HG03565 (cell line): ENCODE data around the gene PDLIM4.

Experiments used
- ATAC-seq: cut with Tn5 transposase; IDR thresholded peaks from one replicate; pipeline ENCODE4 v1.9.1; 2021; ENCODE audit warnings: mild to moderate bottlenecking, moderate library complexity; ENCODE audit not compliant: unreplicated experiment

The PDLIM4 gene

GRCh38 chr5:132251220-132251725 lies 6.2 kb upstream of the PDLIM4 start:
- ATAC-seq, result no peak

DNA sequence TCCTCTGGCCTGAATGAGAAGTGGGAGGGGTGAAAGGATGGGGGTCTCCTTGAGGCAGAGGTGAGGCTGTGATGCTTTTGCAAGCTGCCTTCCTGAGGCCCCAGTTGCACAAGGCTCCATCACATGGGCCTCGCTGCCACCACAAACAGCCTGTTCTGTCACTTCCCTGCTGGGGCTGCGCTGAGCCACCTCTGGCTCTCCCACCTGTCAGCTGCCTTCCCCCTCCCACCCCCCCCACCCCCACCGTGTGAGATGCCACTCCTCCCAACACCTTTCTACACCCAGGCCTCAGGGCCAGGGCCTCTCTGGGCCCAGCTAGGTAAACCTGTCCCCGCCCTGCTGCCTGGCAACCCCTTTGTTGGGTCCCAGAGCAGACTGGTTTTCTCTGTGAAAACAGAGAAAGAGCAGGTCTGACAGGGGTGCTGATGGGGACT lies 4.5 kb upstream of the PDLIM4 start:
- ATAC-seq, result no peak

DNA sequence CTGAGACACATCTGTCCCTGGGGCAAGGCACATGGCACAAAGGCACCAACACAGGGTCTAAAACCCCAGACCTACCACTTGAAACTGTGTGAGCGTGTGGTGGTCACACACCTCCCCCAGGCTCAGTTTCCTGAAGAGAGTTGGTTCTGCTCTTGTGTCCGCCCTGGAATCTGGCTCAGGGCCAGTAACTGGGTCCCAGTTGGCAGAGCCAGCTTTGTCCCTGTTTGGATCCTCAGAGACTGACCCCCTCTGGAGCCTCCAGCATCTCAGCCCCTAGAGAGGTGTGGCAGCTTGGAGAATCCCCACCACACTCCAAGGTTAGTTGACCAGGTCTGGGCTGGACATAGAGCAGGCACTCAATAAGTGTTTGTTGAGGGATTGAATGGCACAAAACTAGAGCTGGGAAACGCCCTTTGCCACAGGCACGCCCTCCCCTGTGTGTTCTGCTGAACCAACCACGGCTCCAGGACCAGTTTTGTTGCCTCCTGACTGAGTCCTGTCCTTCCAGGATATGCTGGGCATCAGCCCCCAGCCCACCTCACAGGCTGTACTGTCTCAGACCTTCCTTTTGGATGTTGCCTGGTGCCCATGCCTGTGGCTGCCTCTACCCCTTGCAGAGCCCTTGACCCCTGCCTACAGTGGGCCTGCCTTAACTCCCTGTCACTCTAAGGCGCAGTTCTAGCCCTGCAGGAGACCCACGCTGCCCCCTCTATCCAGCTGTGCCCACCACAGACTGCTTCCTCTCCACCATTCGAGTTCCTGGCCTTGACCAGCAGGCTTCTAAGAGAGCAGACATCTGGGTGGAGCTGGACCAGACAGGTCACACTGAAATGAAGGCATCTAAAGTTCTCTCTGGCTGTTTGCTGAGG lies 3.8 kb upstream of the PDLIM4 start:
- no peak for ATAC-seq

GRCh38 chr5:132254321-132254977 lies 3.0 kb upstream of the PDLIM4 start:
- ATAC-seq, result no peak

- ATAC-seq, result no peak
These were observed 1.3 kb upstream of the PDLIM4 start for GRCh38 chr5:132256086-132256782.

- no peak for ATAC-seq
These were observed 739 bp upstream of the PDLIM4 start for GRCh38 chr5:132256783-132257130.

DNA sequence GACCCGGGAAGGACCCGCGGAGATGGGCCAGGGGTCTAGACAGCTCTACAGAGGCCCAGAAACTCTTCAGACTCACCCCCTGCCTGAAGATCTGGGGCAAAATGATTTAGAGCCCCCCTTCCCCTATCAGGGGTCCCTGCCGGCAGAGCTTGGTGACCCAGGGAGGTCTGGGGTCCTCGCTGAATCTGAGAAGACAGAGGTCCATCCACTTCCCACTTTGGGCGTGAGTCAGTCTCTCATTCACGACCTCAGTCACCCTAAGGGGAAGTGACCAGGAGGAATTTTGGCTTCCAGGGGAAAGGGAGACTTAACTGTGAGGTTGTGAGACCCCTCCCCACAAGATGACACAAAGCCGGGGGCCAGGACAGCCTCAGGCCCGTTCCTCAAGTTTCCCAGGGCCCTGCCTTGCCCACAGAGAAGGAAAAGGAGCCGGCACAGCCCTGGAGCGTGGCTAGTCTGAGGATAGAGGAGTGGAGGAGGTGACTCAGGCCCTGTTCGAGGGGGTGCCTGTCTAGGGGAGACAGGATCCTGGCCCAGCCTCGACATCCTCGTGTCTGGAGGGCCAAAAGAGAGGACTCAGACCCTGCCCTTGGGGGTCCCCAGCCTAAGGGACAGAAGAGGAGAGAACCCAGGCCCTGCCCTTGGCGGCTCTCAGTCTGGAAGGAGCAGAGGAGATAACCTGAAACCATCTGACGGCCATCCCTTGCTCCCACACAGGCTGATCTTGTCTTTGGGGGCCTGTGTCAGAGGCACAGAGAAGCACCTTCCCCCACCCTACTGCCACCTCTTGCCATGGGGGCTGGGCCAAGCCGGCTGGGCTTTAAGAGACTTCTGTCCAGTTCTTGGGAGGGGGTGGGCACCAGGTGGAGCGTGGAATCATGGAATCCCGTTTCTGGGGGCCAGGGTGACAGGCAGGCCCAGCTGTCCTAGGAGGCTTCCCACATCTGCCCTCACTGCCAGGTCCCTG lies 889 bp downstream of the PDLIM4 start:
- no peak for ATAC-seq

GRCh38 chr5:132259069-132259851 lies 1.8 kb downstream of the PDLIM4 start:
- no peak for ATAC-seq

DNA sequence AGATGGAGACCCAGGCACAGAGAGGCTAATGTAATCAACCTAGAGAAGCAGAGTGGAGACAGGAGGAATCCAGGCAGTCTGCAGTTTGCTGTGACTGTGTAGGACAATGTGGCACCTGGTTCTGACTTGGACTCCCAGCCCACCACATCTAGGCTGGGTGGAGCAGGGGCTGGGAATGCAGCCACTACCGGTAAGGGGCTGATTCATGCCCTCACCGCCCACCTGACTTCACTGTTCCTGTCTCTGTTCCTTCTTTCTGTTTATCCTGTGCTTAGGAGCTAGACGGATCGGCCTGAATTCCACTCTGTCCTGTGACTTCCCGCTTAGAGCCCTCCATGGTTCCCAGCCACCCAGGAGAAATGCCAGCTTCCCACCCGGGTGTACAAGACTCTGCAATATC lies 2.6 kb downstream of the PDLIM4 start:
- ATAC-seq, result no peak

DNA sequence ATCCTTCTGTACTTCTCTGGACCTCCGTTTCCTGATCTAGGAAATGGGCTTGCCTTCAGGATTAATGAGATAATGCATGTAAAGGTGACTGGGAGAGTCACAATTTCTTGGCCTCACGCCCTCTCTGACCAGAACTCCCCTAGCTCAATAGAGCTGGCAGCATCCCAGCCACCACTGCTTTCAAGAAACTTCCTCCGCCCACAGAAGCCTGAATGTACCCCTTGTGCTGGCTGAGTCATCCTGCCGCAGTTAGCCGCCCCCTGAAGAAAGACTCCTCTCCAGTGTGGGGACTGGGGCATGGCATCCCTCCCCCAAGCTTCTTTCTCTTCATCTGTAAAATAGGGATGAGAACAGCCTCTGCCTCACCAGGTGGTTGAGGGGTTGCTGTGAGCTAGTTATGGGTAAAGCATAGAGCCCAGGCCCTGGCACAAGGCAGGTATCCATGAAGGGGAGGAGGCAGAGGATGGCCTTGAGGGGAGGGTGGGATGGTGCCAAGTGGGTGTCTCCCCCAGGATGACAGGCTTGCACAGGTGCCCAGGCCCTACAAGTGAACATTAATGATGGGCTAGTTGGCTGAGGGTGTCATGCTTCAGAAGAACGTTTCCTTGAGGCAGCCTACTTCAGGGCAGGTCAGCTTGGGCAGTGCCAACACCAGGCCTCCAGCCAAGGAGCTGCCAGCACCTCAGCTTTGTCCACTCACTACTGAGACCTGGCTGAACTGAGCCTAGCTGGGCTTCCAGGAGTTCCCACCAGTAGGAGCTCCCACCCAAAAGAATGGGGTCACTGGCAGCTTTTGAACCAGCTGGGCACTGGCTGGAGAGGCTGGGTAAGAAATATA lies 3.4 kb downstream of the PDLIM4 start:
- peak; percentile 63 for ATAC-seq

DNA sequence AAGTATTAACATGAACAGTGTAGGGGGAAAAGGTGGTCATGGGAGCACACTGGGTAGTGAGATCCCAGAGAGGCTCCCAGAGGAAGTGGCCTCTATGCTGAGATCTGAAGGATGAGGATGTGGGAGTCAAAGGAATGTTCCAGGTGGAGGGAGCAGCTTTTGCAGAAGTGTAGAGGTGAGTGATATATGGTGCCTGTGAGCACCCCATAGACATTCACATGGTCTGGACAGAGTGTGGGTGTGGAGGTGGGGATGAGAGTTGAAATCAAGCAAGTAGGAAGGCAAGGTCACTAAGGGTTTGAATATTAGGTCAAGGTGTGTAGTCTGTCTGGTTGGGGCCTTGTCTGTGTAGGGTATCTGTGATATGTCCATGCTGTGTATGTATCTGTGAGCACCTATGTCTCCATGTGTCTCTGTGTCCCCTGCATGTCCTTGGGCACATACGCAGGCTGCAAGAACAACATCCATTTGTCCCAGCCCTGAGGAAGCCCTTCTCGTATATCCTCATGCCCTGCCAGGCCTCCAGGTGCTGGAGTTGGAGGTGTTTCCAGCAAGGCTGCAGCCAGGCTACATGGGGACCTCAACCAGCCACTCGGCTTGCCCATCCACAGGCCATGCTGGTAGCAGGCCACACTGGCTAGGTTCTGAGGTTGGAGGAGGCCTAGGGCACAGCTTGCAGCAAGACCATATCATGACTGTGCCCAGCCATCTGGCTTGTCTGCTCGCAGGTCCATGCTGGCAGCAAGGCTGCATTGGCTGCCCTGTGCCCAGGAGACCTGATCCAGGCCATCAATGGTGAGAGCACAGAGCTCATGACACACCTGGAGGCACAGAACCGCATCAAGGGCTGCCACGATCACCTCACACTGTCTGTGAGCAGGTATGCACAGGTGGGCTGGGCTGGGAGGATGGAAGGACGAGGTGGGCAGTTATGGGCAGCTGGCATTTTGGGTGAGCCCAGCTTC lies 4.7 kb downstream of the PDLIM4 start:
- ATAC-seq, result no peak

DNA sequence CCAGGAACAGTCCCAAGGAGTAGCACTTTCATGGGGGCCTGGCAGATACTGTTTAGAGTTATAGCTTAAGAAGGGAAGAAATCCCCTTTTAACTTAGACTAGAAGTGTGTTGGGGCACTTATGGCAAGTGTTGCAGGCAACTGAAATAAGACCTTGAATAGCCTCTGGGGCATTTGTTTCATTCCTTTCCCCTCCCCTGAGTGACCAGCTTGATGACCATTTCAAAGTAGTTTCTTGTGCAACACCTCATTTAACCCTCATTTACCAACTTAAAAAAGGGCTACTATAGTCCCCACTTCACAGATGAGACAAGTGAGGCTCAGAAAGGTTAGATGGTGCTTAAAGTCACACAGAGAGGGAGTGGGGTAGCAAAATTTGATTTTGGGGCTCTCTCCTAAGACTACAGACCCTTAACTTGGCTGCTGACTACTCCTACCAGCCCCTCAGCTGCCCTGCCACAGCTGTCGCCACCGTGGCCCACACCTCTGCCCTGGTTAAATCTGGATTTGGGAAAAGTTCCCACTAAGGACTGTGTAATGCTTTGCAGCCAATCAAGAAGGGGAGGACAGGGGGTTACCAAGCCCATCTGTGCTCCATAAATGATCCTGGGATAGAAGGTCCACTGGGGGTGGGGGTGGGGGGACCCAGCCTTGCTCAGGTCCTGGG lies 5.5 kb downstream of the PDLIM4 start:
- ATAC-seq, result no peak

DNA sequence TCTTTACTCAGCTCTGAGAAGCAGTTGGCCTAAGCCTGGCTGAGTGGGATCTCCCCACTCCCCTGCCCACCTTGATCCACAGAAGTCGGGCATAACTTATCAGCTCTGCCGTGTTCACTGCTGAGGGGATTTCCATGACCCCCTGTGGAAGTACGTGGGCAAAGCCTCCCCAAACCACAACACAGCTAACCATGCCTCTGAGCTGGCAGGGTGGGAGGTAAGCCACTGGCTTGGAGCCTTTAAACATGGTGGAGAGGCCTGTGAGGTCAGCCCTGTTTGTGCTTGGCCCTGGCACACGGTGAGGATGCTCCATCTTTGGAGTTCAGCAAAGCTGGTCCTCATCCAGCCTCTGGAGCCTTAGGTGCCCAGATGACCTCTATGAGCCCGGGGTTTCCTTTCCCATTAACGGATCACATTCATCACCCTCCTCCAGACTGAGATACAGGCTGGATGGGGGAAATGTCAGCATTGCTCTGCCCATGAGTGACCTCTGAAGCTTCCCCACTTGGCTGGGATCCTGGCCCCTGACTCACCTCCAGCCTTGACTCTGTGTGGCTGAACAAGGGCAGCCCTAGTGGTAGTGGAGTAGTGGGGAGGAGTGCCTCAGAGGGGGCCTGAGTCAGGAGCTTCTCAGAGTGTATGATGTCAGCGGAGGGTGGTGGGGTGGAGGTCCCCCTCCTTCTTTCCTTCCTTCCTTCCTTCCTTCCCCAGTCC lies 6.2 kb downstream of the PDLIM4 start:
- ATAC-seq, result no peak

GRCh38 chr5:132264546-132265335 lies 7.2 kb downstream of the PDLIM4 start:
- ATAC-seq, result no peak

DNA sequence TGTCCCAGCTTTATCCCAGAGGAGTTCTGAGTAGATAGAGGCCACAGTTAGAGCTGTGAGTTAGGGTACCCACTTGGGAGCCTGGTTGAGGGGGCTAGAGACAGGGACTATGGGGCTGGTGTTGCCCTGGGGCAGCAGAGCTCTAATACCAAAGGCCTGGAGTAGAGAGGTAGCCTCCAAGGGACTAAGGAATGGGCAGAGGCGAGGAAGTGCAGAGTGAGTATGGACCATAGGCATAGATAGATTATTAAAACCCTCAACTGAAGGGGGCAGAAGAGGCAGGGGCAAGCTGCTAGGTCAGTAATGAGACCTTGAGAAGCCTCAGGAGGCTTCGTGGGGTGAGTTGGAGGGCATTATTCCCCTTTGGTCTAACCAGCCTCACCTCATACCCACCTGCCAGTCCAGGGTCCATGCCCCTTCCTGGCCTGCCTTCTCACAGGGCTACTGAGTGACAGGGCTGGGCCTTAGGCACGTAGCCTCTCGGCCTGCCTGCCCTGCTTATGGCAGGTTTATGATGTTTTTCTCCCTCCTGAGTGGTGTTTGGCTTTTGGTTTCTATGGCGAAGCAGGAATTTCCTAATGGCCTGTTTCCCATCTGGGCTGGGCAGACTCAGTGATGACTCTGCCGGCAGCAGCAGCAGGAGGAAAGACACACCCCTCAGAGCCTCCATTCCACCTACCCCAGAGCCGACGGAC lies 8.0 kb downstream of the PDLIM4 start:
- ATAC-seq, result no peak
